H9 (cell line): Measurements from ENCODE around the gene MYO1E. TPM values are rescaled to one million over a fixed set of nuclear protein-coding genes. Genes with fewer than 3 reads are reported as not detected.
A peak's percentile ranks its signal among the peaks of the same experiment; 100 is the strongest.

ENCODE experiments used
- DNase-seq: peaks from one replicate; pipeline ENCODE4 v3.0.0-alpha.2; 2017
- H2AFZ ChIP-seq: one replicate; pipeline ENCODE4 v1.6.1; 2013; ENCODE audit warnings: mild to moderate bottlenecking, low read length, control low read depth, moderate library complexity
- H2AK5ac ChIP-seq: 2 replicates; pipeline ENCODE4 v1.6.1; 2013; ENCODE audit warnings: low read length, control low read depth, mixed read lengths; ENCODE audit not compliant: insufficient read length
- H2BK120ac ChIP-seq: one replicate; pipeline ENCODE4 v1.6.1; 2013; ENCODE audit warnings: low read depth, mild to moderate bottlenecking, low read length, control low read depth, inconsistent platforms; ENCODE audit not compliant: poor library complexity, severe bottlenecking
- H2BK12ac ChIP-seq: 2 replicates; pipeline ENCODE4 v1.6.1; 2013; ENCODE audit warnings: low read length, control low read depth, mixed read lengths, low read depth; ENCODE audit not compliant: insufficient read length
- H2BK15ac ChIP-seq: 2 replicates; pipeline ENCODE4 v1.6.1; 2013; ENCODE audit warnings: low read depth, low read length, control low read depth
- H2BK20ac ChIP-seq: one replicate; pipeline ENCODE4 v1.6.1; 2013; ENCODE audit warnings: low read depth, mild to moderate bottlenecking, low read length, control low read depth, inconsistent platforms; ENCODE audit not compliant: poor library complexity, severe bottlenecking
- H2BK5ac ChIP-seq: 2 replicates; pipeline ENCODE4 v1.6.1; 2013; ENCODE audit warnings: low read length, control low read depth, mixed read lengths; ENCODE audit not compliant: insufficient read length
- H3K14ac ChIP-seq: 2 replicates; pipeline ENCODE4 v1.6.1; 2013; ENCODE audit warnings: low read length, control low read depth; ENCODE audit not compliant: insufficient read depth
- H3K18ac ChIP-seq: 2 replicates; pipeline ENCODE4 v1.6.1; 2013; ENCODE audit warnings: low read depth, mild to moderate bottlenecking, mixed read lengths, low read length, control low read depth; ENCODE audit not compliant: insufficient read length
- H3K23ac ChIP-seq: 2 replicates; pipeline ENCODE4 v1.6.1; 2013; ENCODE audit warnings: low read length, control low read depth, mixed read lengths, low read depth; ENCODE audit not compliant: insufficient read length
- H3K23me2 ChIP-seq: 2 replicates; pipeline ENCODE4 v1.6.1; 2013; ENCODE audit warnings: low read depth, mild to moderate bottlenecking, mixed read lengths, low read length, control low read depth; ENCODE audit not compliant: insufficient read length, poor library complexity, severe bottlenecking
- H3K27ac ChIP-seq: 2 replicates; pipeline ENCODE4 v1.5.1; 2013; ENCODE audit warnings: low read length, control low read depth, mixed read lengths, low read depth; ENCODE audit not compliant: insufficient read length
- H3K27me3 ChIP-seq: 2 replicates; pipeline ENCODE4 v1.6.1; 2013; ENCODE audit warnings: low read length, control low read depth, inconsistent platforms; ENCODE audit not compliant: insufficient read depth
- H3K4ac ChIP-seq: 2 replicates; pipeline ENCODE4 v1.6.1; 2013; ENCODE audit warnings: low read depth, mild to moderate bottlenecking, control low read depth, inconsistent platforms, low read length, moderate library complexity
- H3K4me1 ChIP-seq: 2 replicates; pipeline ENCODE4 v1.6.1; 2013; ENCODE audit warnings: low read length, control low read depth, inconsistent platforms; ENCODE audit not compliant: insufficient read depth
- H3K4me2 ChIP-seq: 2 replicates; pipeline ENCODE4 v1.6.1; 2013; ENCODE audit warnings: low read length, control low read depth, mixed read lengths; ENCODE audit not compliant: insufficient read length, insufficient read depth
- H3K56ac ChIP-seq: 2 replicates; pipeline ENCODE4 v1.6.1; 2013; ENCODE audit warnings: low read depth, mild to moderate bottlenecking, mixed read lengths, low read length, control low read depth; ENCODE audit not compliant: insufficient read length
- H3K79me1 ChIP-seq: 2 replicates; pipeline ENCODE4 v1.6.1; 2013; ENCODE audit warnings: low read depth, mild to moderate bottlenecking, moderate library complexity, low read length, control low read depth, inconsistent platforms; ENCODE audit not compliant: insufficient read depth, poor library complexity, severe bottlenecking
- H3K79me2 ChIP-seq: 2 replicates; pipeline ENCODE4 v1.6.1; 2013; ENCODE audit warnings: low read length, control low read depth, inconsistent platforms; ENCODE audit not compliant: insufficient read depth
- H3K9ac ChIP-seq: 2 replicates; pipeline ENCODE4 v1.6.1; 2013; ENCODE audit warnings: low read length, control low read depth, mixed read lengths; ENCODE audit not compliant: insufficient read length; ENCODE audit errors: extremely low read depth
- H3K9me3 ChIP-seq: one replicate; pipeline ENCODE4 v1.6.1; 2013; ENCODE audit warnings: low read depth, low read length, inconsistent platforms; ENCODE audit not compliant: control insufficient read depth
- H3T11ph ChIP-seq: one replicate; pipeline ENCODE4 v1.6.1; 2013; ENCODE audit warnings: mild to moderate bottlenecking, low read length, control low read depth, inconsistent platforms
- H4K20me1 ChIP-seq: one replicate; pipeline ENCODE4 v1.6.1; 2013; ENCODE audit not compliant: control insufficient read depth, insufficient read length, insufficient read depth
- H4K5ac ChIP-seq: 2 replicates; pipeline ENCODE4 v1.6.1; 2013; ENCODE audit warnings: low read depth, mild to moderate bottlenecking, mixed read lengths, low read length, control low read depth; ENCODE audit not compliant: insufficient read length
- H4K8ac ChIP-seq: replicated peaks from 2 replicates; pipeline ENCODE4 v1.6.1; 2013; ENCODE audit warnings: low read length, control low read depth, mixed read lengths, low read depth; ENCODE audit not compliant: insufficient read length
- H4K91ac ChIP-seq: 2 replicates; pipeline ENCODE4 v1.6.1; 2013; ENCODE audit warnings: low read depth, mild to moderate bottlenecking, moderate library complexity, mixed read lengths, low read length, control low read depth; ENCODE audit not compliant: insufficient read length
- H3K27ac Mint-ChIP-seq, 3 experiments: 2 replicates in 2 of 3; 3 replicates in 1 of 3; pipeline ENCODE4 v1.8.0; 2020 to 2021; ENCODE audit warnings: mixed read lengths in 3 of 3, mild to moderate bottlenecking in 1 of 3, moderate library complexity in 1 of 3
- H3K27me3 Mint-ChIP-seq: 2 replicates; pipeline ENCODE4 v1.8.0; 2021; ENCODE audit warnings: low read depth, mild to moderate bottlenecking, moderate library complexity, mixed read lengths
- H3K36me3 Mint-ChIP-seq, 3 experiments: 2 replicates in 2 of 3; 3 replicates in 1 of 3; pipeline ENCODE4 v1.8.0; 2020 to 2021; ENCODE audit warnings: low read depth in 3 of 3, mixed read lengths in 3 of 3; ENCODE audit not compliant: insufficient read depth in 1 of 3
- H3K4me1 Mint-ChIP-seq, 2 experiments: 2 replicates each; pipeline ENCODE4 v1.8.0; 2020; ENCODE audit warnings: mixed read lengths in 2 of 2
- H3K4me3 Mint-ChIP-seq, 2 experiments: 2 replicates in 1 of 2; 3 replicates in 1 of 2; pipeline ENCODE4 v1.8.0; 2020 to 2021; ENCODE audit warnings: mild to moderate bottlenecking in 2 of 2, mixed read lengths in 2 of 2, moderate library complexity in 1 of 2
- H3K9me3 Mint-ChIP-seq, 2 experiments: 2 replicates in 1 of 2; 3 replicates in 1 of 2; pipeline ENCODE4 v1.8.0; 2020; ENCODE audit warnings: mild to moderate bottlenecking in 2 of 2, mixed read lengths in 2 of 2, moderate library complexity in 1 of 2
- WGBS: extraction: QIAGEN DNeasy Blood & Tissue Kit; methylation state at CpG from one replicate; pipeline ENCODE4 v1.1.7; 2013; ENCODE audit warnings: missing lambda C conversion rate, low lambda C conversion rate, mixed read lengths; ENCODE audit not compliant: insufficient read length; ENCODE audit errors: extremely low coverage; 5-methylcytosine and 5-hydroxymethylcytosine counted together
- total RNA-seq: library from RNA; stranded (reverse); gene quantifications from 2 replicates; pipeline ENCODE4 v1.2.1, GENCODE V29; 2021
- TF ChIP-seq, protein P1 (sequence below): fragments of 200-600 bp; sonication (generic); conservative IDR thresholded peaks from 3 replicates; pipeline ENCODE4 v1.8.0; 2021; ENCODE audit warnings: antibody characterized with exemption, mild to moderate bottlenecking

Gene MYO1E
- total RNA-seq, 1 experiment from 2014 or later: 235 TPM

- Mint-ChIP-seq H3K27me3 (no peaks in the 10 kb centered on the region), H3K27ac (0 out of 7 replicates have a peak overlapping the region, but pooled peaks of 1 of the 3 experiments have one; percentile 6), H3K4me1 (no peaks in the 10 kb centered on the region), H3K4me3 (no peak overlapping the region), H3K36me3 (peaks cover 8 to 71% (median 68%) of the 10 kb centered on the region in 3 experiments; a peak in 6 of 7 replicates), H3K9me3 (no peaks in the 10 kb centered on the region)
- Histone ChIP-seq H3K4me2 (no peak overlapping the region), H2BK15ac (no peak overlapping the region), H3K27ac (no peak overlapping the region), H3K79me1 (no peaks in the 10 kb centered on the region), H2BK120ac (no peak overlapping the region), H3K23me2 (no peaks in the 10 kb centered on the region), H4K20me1 (no peaks in the 10 kb centered on the region), H2BK12ac (no peak overlapping the region), H3K14ac (no peak overlapping the region), H2BK5ac (no peak overlapping the region), H3K18ac (no peak overlapping the region), H3K9me3 (no peaks in the 10 kb centered on the region), H3K23ac (no peak overlapping the region), H4K8ac (no peak overlapping the region), H3K4me1 (no peaks in the 10 kb centered on the region), H2AFZ (no peak overlapping the region), H3K56ac (no peak overlapping the region), H3K9ac (no peak overlapping the region), H3K27me3 (no peaks in the 10 kb centered on the region), H3T11ph (no peak overlapping the region), H3K79me2 (no peaks in the 10 kb centered on the region), H2AK5ac (no peak overlapping the region), H3K4ac (no peak overlapping the region), H4K91ac (no peak overlapping the region), H2BK20ac (no peak overlapping the region), H4K5ac (no peak overlapping the region)
- DNase-seq: no peak
- TF ChIP-seq, protein P1, sequence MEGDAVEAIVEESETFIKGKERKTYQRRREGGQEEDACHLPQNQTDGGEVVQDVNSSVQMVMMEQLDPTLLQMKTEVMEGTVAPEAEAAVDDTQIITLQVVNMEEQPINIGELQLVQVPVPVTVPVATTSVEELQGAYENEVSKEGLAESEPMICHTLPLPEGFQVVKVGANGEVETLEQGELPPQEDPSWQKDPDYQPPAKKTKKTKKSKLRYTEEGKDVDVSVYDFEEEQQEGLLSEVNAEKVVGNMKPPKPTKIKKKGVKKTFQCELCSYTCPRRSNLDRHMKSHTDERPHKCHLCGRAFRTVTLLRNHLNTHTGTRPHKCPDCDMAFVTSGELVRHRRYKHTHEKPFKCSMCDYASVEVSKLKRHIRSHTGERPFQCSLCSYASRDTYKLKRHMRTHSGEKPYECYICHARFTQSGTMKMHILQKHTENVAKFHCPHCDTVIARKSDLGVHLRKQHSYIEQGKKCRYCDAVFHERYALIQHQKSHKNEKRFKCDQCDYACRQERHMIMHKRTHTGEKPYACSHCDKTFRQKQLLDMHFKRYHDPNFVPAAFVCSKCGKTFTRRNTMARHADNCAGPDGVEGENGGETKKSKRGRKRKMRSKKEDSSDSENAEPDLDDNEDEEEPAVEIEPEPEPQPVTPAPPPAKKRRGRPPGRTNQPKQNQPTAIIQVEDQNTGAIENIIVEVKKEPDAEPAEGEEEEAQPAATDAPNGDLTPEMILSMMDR: no peak
- WGBS: no CpG with 5 or more reads among the region's 2 CpGs
These were observed 162.5 kb downstream of the MYO1E start for GRCh38 chr15:59210186-59210585.
